Karpas-422 (cell line): ENCODE measurements around the gene ZNF581. TPM values are rescaled to one million over a fixed set of nuclear protein-coding genes. Genes with fewer than 3 reads are reported as not detected.

Experiments
- DNase-seq: peaks from one replicate; pipeline ENCODE4 v3.0.0-alpha.2; 2015
- H2AFZ ChIP-seq: fragments of 200-600 bp; sonication (generic); 2 replicates; pipeline ENCODE4 v1.6.1; 2014; ENCODE audit warnings: antibody characterized with exemption, low read length, mixed read lengths
- H3K27ac ChIP-seq: fragments of 200-600 bp; sonication (generic); 2 replicates; pipeline ENCODE4 v1.5.1; 2014; ENCODE audit warnings: mild to moderate bottlenecking, low read length, moderate library complexity
- H3K27me3 ChIP-seq: fragments of 200-600 bp; sonication (generic); 2 replicates; pipeline ENCODE4 v1.6.1; 2014; ENCODE audit warnings: low read length, mixed read lengths
- H3K36me3 ChIP-seq: fragments of 200-600 bp; sonication (generic); 2 replicates; pipeline ENCODE4 v1.6.1; 2014; ENCODE audit warnings: low read length, mixed read lengths; ENCODE audit not compliant: insufficient read depth
- H3K4me1 ChIP-seq: fragments of 200-600 bp; sonication (generic); 2 replicates; pipeline ENCODE4 v1.6.1; 2014; ENCODE audit warnings: mild to moderate bottlenecking, low read length, mixed read lengths
- H3K4me2 ChIP-seq: fragments of 200-600 bp; sonication (generic); 2 replicates; pipeline ENCODE4 v1.6.1; 2014; ENCODE audit warnings: low read length, low read depth, mild to moderate bottlenecking; ENCODE audit not compliant: poor library complexity, severe bottlenecking
- H3K4me3 ChIP-seq: fragments of 200-600 bp; sonication (generic); 2 replicates; pipeline ENCODE4 v1.5.1; 2014; ENCODE audit warnings: mild to moderate bottlenecking, antibody characterized with exemption, low read length, mixed read lengths
- H3K79me2 ChIP-seq: fragments of 200-600 bp; sonication (generic); 2 replicates; pipeline ENCODE4 v1.6.1; 2014; ENCODE audit warnings: mild to moderate bottlenecking, low read length, mixed read lengths
- H3K9ac ChIP-seq: fragments of 200-600 bp; sonication (generic); 2 replicates; pipeline ENCODE4 v1.6.0; 2014; ENCODE audit warnings: low read length
- H3K9me2 ChIP-seq: fragments of 200-600 bp; sonication (generic), shearing (Covaris generic); replicated peaks from 2 replicates; pipeline ENCODE4 v1.6.0; 2014; ENCODE audit warnings: mild to moderate bottlenecking, low read length, moderate library complexity; ENCODE audit not compliant: insufficient read depth
- H3K9me3 ChIP-seq: fragments of 300-700, 200-600 bp; sonication (generic); 2 replicates; pipeline ENCODE4 v1.6.1; 2014; ENCODE audit warnings: low read length, mixed read lengths
- H4K20me1 ChIP-seq: fragments of 200-600 bp; sonication (generic); 2 replicates; pipeline ENCODE4 v1.6.1; 2014; ENCODE audit warnings: mild to moderate bottlenecking, antibody characterized with exemption, low read length, low read depth; ENCODE audit not compliant: insufficient read depth
- total RNA-seq: library from RNA; depleted of rRNA; stranded (reverse); fragments of >200 nt; shearing (Covaris generic); gene quantifications from 2 replicates; pipeline ENCODE4 v1.2.3, GENCODE V29; 2014; ENCODE audit warnings: low replicate concordance

ZNF581 gene
- total RNA-seq, 1 experiment from 2014 or later = 119 TPM

DNA sequence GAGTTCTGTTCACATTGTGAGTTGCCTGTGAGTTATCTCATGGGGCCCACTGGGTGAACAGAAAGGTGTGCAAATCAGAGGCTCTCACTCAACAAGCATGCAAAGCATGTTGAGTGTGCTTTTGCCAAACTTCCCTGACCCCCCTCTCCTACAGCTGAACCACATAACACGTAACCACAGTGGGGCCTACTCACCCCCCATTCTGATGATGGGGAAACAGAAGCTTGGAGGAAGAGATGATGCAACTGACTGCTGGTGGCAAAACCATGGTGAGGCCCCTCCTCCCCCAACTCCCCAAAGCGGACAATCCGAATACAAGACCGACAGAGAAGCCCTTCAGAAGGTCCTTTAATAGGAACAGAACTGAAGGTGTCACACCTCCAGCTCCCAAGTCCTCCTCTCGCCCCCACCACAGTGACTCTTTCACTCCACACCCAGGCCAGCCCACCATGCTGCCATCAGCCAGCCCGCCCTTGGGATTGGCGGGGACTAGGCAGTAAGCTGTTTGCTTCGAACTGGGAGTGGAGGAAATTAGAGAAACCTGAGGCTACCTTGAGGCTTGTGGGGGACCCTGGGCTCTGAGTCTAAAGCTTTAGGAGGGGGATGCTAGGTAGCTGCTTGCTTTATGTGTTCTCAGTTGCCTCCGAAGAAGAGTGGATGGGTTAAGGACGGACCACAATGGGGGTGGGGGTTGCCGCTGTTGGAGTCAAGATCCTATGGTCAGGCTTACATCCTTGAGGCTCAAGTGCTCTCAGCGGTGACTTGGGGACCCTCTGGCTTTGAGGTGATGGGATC, 22.8 kb upstream of the ZNF581 start:
- Histone ChIP-seq H3K27me3 (no peaks in the 10 kb centered on the region), H3K27ac (peak overlapping the region; percentile 15; the same call in 1 of the 2 replicates), H3K4me3 (no peak overlapping the region), H3K4me2 (no peak overlapping the region), H3K4me1 (peaks cover 20% of the 10 kb centered on the region), H3K79me2 (no peaks in the 10 kb centered on the region), H3K9me2 (no peaks in the 10 kb centered on the region), H2AFZ (no peak overlapping the region), H3K9ac (no peak overlapping the region), H4K20me1 (no peaks in the 10 kb centered on the region), H3K9me3 (no peaks in the 10 kb centered on the region), H3K36me3 (peaks cover 3% of the 10 kb centered on the region; the same call in 1 of the 2 replicates)
- DNase-seq = peak; percentile 40

GRCh38 chr19:55621205-55621672, 22.2 kb upstream of the ZNF581 start:
- Histone ChIP-seq H3K4me1 (peaks cover 20% of the 10 kb centered on the region), H3K4me3 (no peak overlapping the region), H3K9me2 (no peaks in the 10 kb centered on the region), H3K27ac (no peak overlapping the region), H4K20me1 (no peaks in the 10 kb centered on the region), H3K9me3 (no peaks in the 10 kb centered on the region), H2AFZ (no peak overlapping the region), H3K4me2 (no peak overlapping the region), H3K36me3 (peaks cover 3% of the 10 kb centered on the region; the same call in 1 of the 2 replicates), H3K79me2 (no peaks in the 10 kb centered on the region), H3K27me3 (no peaks in the 10 kb centered on the region), H3K9ac (no peak overlapping the region)
- DNase-seq = peak; percentile 43

DNA sequence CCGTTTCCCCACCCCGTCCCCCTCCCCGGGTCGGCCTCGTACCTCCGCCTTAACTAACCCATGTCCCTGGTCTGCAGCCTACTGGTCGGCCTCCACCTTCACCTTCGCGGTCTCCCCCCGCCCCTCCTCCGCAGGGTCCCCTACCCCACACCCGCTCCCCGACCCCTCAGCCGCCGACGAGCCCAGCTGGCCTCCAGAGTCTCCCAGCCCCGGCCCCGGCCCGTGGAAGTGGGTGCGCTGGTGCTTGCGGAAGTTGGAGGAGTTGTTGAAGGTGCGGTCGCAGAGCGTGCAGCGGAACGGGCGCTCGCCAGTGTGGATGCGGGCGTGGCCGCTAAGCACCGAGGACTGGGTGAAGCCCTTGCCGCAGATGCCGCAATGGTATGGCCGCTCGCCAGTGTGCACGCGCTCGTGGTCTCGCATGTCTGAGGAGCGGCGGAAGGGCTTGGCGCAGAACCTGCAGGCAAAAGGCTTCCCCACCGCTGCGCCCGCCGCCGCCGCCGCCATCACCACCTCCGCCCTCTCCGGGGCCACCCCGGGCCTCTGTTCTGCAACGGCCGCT, 21.7 kb upstream of the ZNF581 start:
- peaks cover 20% of the 10 kb centered on the region for H3K4me1 ChIP-seq
- H3K27me3 ChIP-seq = no peaks in the 10 kb centered on the region
- H3K9me2 ChIP-seq = no peaks in the 10 kb centered on the region
- H3K9me3 ChIP-seq = no peaks in the 10 kb centered on the region
- H3K9ac ChIP-seq = no peak overlapping the region
- no peak overlapping the region for H3K4me2 ChIP-seq
- DNase-seq = no peak
- H2AFZ ChIP-seq = no peak overlapping the region
- H4K20me1 ChIP-seq = no peaks in the 10 kb centered on the region
- H3K4me3 ChIP-seq = no peak overlapping the region
- peaks cover 3% of the 10 kb centered on the region; the same call in 1 of the 2 replicates for H3K36me3 ChIP-seq
- no peaks in the 10 kb centered on the region for H3K79me2 ChIP-seq
- H3K27ac ChIP-seq = no peak overlapping the region

DNA sequence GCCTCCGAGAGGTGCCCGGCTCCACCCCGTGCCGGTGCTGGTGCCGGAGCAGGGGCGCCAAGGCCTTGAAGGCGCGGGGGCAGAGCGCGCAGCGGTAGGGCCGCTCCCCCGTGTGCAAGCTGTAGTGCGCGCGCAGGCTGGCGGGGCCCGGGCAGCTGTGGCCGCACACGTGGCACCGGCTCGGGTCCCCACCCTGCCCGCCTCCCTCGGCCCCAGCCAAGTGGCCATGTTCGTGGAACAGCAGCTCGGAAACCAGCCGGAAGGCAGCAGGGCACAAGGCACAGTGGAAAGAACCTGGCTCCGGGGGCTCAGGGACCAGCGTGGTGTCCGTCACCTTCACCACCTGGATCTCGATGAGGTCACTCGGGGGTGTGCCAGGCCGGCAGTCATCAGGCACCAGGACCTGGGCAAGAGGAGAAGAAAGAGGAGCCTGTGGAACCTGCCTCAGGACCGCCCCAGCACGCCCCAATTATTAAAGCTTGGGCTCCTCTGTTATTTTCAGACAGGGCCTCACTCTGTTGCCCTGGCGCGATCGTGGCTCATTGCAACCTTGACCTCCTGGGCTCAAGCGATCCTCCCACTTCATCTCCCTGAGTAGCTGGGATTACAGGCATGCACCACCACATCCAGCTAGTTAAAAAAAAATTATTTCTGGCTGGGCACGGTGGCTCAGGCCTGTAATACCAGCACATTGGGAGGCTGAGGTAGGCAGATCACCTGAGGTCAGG, 21.0 kb upstream of the ZNF581 start:
- Histone ChIP-seq H2AFZ (no peak overlapping the region), H3K36me3 (peaks cover 3% of the 10 kb centered on the region; the same call in 1 of the 2 replicates), H3K4me1 (peaks cover 20% of the 10 kb centered on the region), H4K20me1 (no peaks in the 10 kb centered on the region), H3K9me3 (no peaks in the 10 kb centered on the region), H3K27ac (no peak overlapping the region), H3K4me3 (no peak overlapping the region), H3K9ac (no peak overlapping the region), H3K27me3 (no peaks in the 10 kb centered on the region), H3K9me2 (no peaks in the 10 kb centered on the region), H3K79me2 (no peaks in the 10 kb centered on the region), H3K4me2 (no peak overlapping the region)
- DNase-seq = no peak

DNA sequence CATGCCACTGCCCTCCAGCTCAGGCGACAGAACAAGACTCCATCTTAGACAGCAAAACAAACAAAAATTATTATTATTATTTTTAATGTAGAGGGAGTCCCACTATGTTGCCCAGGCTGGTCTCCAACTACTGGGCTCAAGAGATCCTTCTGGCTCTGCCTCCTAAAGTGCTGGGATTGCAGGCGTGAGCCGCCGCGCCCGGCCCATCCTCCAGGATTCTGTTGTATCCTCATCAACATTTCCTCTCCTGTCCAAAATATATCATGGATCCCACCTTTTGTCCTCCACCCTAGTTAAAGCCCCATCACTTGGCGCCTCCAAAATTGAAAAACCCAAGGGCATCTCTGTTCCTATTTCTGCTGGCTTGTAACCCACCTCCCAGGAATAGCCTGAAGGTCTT, 20.3 kb upstream of the ZNF581 start:
- H3K9ac ChIP-seq = no peak overlapping the region
- no peaks in the 10 kb centered on the region for H3K79me2 ChIP-seq
- no peaks in the 10 kb centered on the region for H4K20me1 ChIP-seq
- H3K4me3 ChIP-seq = no peak overlapping the region
- peaks cover 3% of the 10 kb centered on the region; the same call in 1 of the 2 replicates for H3K36me3 ChIP-seq
- H3K27ac ChIP-seq = no peak overlapping the region
- H2AFZ ChIP-seq = no peak overlapping the region
- H3K27me3 ChIP-seq = no peaks in the 10 kb centered on the region
- no peaks in the 10 kb centered on the region for H3K9me2 ChIP-seq
- H3K4me2 ChIP-seq = no peak overlapping the region
- no peak for DNase-seq
- no peaks in the 10 kb centered on the region for H3K9me3 ChIP-seq
- peaks cover 20% of the 10 kb centered on the region for H3K4me1 ChIP-seq

GRCh38 chr19:55623561-55623960, 19.9 kb upstream of the ZNF581 start:
- H3K9me2 ChIP-seq = no peaks in the 10 kb centered on the region
- peak overlapping the region; percentile 31; the same call in 1 of the 2 replicates for H3K4me3 ChIP-seq
- H3K9ac ChIP-seq = no peak overlapping the region
- no peak overlapping the region for H2AFZ ChIP-seq
- DNase-seq = no peak
- H3K27ac ChIP-seq = no peak overlapping the region
- peaks cover 20% of the 10 kb centered on the region for H3K4me1 ChIP-seq
- no peaks in the 10 kb centered on the region for H4K20me1 ChIP-seq
- no peaks in the 10 kb centered on the region for H3K27me3 ChIP-seq
- no peak overlapping the region for H3K4me2 ChIP-seq
- no peaks in the 10 kb centered on the region for H3K9me3 ChIP-seq
- peaks cover 3% of the 10 kb centered on the region; the same call in 1 of the 2 replicates for H3K36me3 ChIP-seq
- H3K79me2 ChIP-seq = no peaks in the 10 kb centered on the region

DNA sequence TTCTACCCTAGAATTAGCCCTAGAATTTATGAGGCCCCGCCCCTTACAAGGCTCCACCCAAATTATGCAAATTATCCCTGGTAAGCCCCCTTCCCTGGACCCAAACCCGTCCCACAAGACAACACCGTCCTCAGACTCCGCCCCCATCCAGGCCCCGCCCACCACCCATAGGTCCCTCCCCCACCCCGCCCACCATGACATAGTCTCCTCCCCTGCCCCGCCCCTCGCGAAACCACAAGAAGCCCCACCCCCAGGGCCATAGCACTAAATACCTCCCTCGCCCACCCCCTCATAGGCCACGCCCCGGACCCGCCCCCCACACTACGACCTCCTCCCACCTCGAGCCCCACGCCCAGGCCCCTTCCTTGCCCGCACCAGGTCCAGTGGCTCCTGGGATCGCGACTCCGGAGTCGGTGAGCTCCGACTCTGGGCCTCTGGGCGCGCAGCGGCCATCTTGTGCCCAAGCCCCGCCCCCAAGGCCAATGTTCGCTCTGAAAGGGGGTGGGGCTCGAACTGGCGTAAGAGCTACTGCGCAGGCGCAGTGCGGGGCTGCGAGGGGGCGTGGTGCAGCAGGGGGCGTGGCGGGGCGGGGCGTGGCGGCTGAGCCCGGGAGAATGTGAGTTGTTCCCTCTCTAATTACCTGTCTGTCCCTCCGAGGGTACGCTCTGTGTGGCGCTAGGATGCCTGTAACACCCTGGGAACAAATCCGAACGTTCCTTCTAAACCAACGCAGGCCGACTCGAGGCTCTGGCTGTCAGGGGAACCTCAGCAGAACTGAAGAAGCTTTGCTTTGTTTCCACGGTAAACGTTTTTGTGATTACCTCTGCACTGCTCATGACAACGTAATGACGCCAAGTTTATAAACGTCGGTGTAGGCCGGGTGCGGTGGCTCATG, 19.1 kb upstream of the ZNF581 start, which contains the start of gene ZNF784:
ZNF784 (minus strand) TSS at position 458 of the 895 bp plus-strand sequence; CDS start at position 453, 5 bp downstream.
- peak; percentile 99 for DNase-seq
- H3K79me2 ChIP-seq = no peaks in the 10 kb centered on the region
- H3K9ac ChIP-seq = peak within 1 kb of the TSS; percentile 80
- H3K27ac ChIP-seq = peak within 1 kb of the TSS; percentile 73
- peaks cover 19% of the 10 kb centered on the region for H3K4me1 ChIP-seq
- H3K4me3 ChIP-seq = peak within 1 kb of the TSS; percentile 71
- H4K20me1 ChIP-seq = no peaks in the 10 kb centered on the region
- H3K4me2 ChIP-seq = peak within 1 kb of the TSS; percentile 75
- no peaks in the 10 kb centered on the region for H3K9me2 ChIP-seq
- H2AFZ ChIP-seq = peak within 1 kb of the TSS; percentile 93
- H3K27me3 ChIP-seq = no peaks in the 10 kb centered on the region
- peaks cover 3% of the 10 kb centered on the region; the same call in 1 of the 2 replicates for H3K36me3 ChIP-seq
- no peaks in the 10 kb centered on the region for H3K9me3 ChIP-seq
